Measurements from ENCODE around the gene TULP1.

DNA sequence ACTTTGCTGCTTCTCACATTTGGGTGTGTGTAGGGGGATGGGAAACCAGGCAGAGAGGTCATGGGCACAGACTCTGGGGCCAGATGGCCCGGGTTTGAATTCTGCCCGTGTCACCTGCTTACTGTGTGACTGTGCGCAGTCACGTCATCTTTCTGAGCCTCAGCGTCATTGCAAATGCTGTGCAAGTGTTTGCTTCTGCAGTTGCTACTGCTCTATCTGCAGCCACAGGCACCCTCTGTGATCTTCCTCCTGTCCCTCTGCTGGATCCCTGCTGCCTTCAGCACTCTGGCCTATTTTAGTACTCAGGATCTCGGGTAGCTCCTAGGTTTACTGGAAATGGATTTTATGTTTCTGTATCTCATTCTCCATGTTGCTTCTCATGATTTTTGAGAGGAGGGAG is 40.6 kb upstream of the TULP1 start:
- TF ChIP-seq, protein P1, sequence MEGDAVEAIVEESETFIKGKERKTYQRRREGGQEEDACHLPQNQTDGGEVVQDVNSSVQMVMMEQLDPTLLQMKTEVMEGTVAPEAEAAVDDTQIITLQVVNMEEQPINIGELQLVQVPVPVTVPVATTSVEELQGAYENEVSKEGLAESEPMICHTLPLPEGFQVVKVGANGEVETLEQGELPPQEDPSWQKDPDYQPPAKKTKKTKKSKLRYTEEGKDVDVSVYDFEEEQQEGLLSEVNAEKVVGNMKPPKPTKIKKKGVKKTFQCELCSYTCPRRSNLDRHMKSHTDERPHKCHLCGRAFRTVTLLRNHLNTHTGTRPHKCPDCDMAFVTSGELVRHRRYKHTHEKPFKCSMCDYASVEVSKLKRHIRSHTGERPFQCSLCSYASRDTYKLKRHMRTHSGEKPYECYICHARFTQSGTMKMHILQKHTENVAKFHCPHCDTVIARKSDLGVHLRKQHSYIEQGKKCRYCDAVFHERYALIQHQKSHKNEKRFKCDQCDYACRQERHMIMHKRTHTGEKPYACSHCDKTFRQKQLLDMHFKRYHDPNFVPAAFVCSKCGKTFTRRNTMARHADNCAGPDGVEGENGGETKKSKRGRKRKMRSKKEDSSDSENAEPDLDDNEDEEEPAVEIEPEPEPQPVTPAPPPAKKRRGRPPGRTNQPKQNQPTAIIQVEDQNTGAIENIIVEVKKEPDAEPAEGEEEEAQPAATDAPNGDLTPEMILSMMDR (IDR thresholded peaks at IDR 0.05), result no peak
- TF ChIP-seq POLR2A (IDR thresholded peaks at IDR 0.05; ENCODE audit: low read depth) (no peak), POLR2AphosphoS5 (IDR thresholded peaks at IDR 0.05) (no peak), EP300 (IDR thresholded peaks at IDR 0.05) (no peak)
